Memory B cell (primary cell): Measurements from ENCODE around the gene LARGE1.
A peak's percentile ranks its signal among the peaks of the same experiment; 100 is the strongest.

ENCODE experiments used
- ATAC-seq: fragments of 150-1000 bp; cut with Tn5 transposase; 2 replicates; pipeline ENCODE4 v1.10.0; 2021; ENCODE audit warnings: low read depth, mild to moderate bottlenecking, moderate library complexity
- DNase-seq, 2 donors: peaks; one replicate each; pipeline ENCODE4 v3.0.0; 2022; ENCODE audit warnings: low spot score in 2 of 2
- H3K27ac Mint-ChIP-seq: one replicate; pipeline ENCODE4 v1.8.0; 2022; ENCODE audit warnings: mild to moderate bottlenecking, moderate library complexity, mixed read lengths
- H3K27me3 Mint-ChIP-seq: one replicate; pipeline ENCODE4 v1.8.0; 2022; ENCODE audit warnings: mixed read lengths
- H3K36me3 Mint-ChIP-seq: one replicate; pipeline ENCODE4 v1.8.0; 2022; ENCODE audit warnings: mild to moderate bottlenecking, mixed read lengths
- H3K4me1 Mint-ChIP-seq: one replicate; pipeline ENCODE4 v1.8.0; 2022; ENCODE audit warnings: mixed read lengths
- H3K4me3 Mint-ChIP-seq: one replicate; pipeline ENCODE4 v1.8.0; 2022; ENCODE audit warnings: mild to moderate bottlenecking, moderate library complexity, mixed read lengths
- H3K9me3 Mint-ChIP-seq: one replicate; pipeline ENCODE4 v1.8.0; 2022; ENCODE audit warnings: mixed read lengths

Gene LARGE1

DNA sequence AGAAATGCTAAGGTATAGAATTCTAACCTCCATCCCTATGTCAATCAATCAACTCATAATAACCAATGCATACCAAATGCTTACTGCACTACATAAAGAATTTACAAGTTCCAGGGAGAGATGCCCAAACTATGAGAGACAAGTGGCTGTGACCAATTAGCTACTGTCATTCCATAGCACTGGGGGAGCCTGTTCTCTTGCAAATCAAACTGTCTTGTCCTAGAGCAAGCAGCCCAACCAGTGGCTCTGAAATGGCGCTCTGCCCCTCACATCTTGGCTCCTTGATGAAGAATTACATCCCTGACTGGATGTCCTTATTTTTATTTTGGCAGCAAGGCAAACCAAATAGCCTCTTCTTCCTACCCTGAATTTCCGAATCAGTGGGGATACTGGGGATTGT is 589.7 kb downstream of the LARGE1 start:
- no peaks in the 10 kb centered on the region for H3K27me3 Mint-ChIP-seq
- peaks cover 9% of the 10 kb centered on the region for H3K36me3 Mint-ChIP-seq
- H3K4me1 Mint-ChIP-seq, result peaks cover 17% of the 10 kb centered on the region
- no peak overlapping the region for H3K4me3 Mint-ChIP-seq
- H3K9me3 Mint-ChIP-seq, result peaks cover 8% of the 10 kb centered on the region
- no peak for DNase-seq
- ATAC-seq, result no peak
- no peak overlapping the region for H3K27ac Mint-ChIP-seq

DNA sequence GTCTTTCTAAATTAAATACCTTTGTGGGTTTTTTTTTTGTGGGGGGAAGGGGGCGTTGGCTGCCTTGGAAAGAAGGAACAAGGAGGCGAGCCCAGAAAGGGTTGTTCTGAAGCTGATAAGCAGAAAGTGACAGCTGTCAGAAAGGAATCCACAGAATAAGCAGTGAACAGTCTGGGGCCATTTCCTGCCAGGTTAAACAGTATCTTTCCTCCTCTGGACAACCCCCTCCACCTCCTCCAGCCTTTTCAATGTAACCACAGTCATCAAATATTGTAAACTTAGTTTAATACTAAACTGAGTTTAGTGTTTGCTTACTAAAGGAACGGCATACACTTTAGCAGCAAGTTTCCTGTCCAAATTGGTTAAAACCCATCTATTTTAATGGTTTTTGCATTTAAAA is 590.9 kb downstream of the LARGE1 start:
- Mint-ChIP-seq H3K36me3 (peaks cover 8% of the 10 kb centered on the region), H3K4me1 (peaks cover 19% of the 10 kb centered on the region), H3K27ac (no peak overlapping the region), H3K9me3 (peaks cover 8% of the 10 kb centered on the region), H3K27me3 (no peaks in the 10 kb centered on the region), H3K4me3 (no peak overlapping the region)
- ATAC-seq, result no peak
- no peak for DNase-seq

DNA sequence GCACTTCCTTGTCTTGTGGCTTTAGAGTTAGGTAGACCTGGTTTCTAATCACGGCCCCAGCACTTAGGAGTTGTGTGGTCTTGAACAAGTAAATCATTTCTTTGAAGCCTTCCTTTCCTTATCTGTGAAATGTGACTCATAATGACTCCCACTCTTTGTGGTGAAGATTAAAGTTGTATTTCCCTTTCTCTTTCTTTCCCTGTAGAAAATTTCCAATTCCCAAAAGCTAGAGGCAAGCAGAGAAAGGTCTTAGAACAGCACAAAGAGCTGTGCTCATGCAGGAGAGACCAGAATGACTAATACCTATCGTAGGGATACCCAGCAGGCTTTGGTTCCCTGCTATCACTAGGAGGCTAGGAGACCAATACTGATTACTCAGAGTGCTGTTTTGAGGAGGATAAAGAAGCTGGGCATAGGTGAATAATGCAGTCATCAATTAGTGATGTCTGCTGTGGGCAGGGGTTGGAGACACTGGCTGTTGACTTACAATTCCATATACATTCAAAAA is 591.4 kb downstream of the LARGE1 start:
- H3K27ac Mint-ChIP-seq, result no peak overlapping the region
- ATAC-seq (no peak), DNase-seq (no peak)
- H3K9me3 Mint-ChIP-seq, result peaks cover 8% of the 10 kb centered on the region
- H3K4me1 Mint-ChIP-seq, result peaks cover 19% of the 10 kb centered on the region
- no peaks in the 10 kb centered on the region for H3K27me3 Mint-ChIP-seq
- H3K36me3 Mint-ChIP-seq, result peaks cover 8% of the 10 kb centered on the region
- H3K4me3 Mint-ChIP-seq, result no peak overlapping the region

DNA sequence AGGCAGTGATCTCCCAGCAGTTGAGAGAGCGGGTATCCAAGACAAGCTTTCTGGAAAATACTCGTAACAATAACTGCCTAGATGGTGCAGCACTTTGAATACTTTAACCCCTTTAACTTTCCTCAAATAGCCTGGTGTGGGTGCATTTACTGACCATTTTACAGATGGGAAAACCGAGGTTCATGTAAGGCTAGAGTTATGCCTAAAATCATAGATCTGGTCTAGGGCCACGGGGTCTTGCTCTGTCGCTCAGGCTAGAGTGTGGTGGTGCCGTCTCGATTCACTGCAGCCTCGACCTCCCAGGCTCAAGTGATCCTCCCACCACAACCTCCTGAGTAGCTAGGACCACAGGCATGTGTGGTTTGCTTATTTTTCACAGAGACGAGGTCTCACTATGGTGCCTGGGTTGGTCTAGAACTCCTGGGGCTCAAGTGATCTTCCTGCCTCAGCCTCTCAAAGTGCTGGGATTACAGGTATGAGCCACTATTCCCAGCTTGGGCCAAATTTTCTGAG is 592.9 kb downstream of the LARGE1 start:
- no peak for ATAC-seq
- peaks cover 19% of the 10 kb centered on the region for H3K4me1 Mint-ChIP-seq
- peaks cover 5% of the 10 kb centered on the region for H3K9me3 Mint-ChIP-seq
- peaks cover 6% of the 10 kb centered on the region for H3K36me3 Mint-ChIP-seq
- H3K4me3 Mint-ChIP-seq, result no peak overlapping the region
- H3K27ac Mint-ChIP-seq, result peak overlapping the region; percentile 41
- DNase-seq, result no peak
- H3K27me3 Mint-ChIP-seq, result no peaks in the 10 kb centered on the region

DNA sequence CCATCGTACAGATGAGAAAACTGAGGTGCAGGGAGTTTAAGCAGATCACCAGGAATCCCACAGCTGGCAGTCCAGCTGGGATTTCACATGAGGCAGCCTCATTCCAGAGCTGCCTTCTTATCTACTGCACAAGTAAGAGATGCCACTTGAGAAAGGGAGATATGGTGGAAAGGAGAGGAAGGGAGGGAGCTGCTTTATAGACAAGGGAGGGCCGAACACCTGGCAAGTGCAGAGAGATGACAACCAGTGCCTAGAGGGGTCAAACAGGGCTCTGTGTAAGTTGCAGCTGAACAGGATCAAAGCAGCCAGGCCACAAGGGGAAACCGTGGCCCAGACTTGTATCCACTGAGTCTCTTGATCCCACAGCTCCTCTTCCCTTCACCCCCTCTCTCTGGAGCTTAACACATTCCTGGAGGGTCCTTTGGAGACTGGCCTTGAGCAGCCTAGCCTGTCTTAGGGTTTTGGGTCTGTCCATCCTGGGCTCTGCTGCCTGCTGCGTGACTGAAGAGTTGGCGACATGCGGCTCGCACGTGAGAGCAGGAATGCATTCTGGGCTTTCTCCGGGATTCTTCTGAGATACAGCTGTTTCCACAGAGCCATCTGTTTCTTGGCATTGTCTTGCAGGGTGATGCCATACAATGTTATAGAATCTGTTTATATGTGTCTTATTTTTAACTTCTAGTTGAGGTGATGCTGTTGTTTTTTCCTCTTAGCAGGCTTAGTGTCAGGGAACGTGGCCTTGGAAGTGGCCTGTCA is 593.6 kb downstream of the LARGE1 start:
- no peak for DNase-seq
- peaks cover 1% of the 10 kb centered on the region for H3K36me3 Mint-ChIP-seq
- no peaks in the 10 kb centered on the region for H3K27me3 Mint-ChIP-seq
- no peak for ATAC-seq
- no peak overlapping the region for H3K4me3 Mint-ChIP-seq
- peaks cover under 1% of the 10 kb centered on the region for H3K9me3 Mint-ChIP-seq
- H3K4me1 Mint-ChIP-seq, result peaks cover 15% of the 10 kb centered on the region
- peak overlapping the region; percentile 73 for H3K27ac Mint-ChIP-seq

DNA sequence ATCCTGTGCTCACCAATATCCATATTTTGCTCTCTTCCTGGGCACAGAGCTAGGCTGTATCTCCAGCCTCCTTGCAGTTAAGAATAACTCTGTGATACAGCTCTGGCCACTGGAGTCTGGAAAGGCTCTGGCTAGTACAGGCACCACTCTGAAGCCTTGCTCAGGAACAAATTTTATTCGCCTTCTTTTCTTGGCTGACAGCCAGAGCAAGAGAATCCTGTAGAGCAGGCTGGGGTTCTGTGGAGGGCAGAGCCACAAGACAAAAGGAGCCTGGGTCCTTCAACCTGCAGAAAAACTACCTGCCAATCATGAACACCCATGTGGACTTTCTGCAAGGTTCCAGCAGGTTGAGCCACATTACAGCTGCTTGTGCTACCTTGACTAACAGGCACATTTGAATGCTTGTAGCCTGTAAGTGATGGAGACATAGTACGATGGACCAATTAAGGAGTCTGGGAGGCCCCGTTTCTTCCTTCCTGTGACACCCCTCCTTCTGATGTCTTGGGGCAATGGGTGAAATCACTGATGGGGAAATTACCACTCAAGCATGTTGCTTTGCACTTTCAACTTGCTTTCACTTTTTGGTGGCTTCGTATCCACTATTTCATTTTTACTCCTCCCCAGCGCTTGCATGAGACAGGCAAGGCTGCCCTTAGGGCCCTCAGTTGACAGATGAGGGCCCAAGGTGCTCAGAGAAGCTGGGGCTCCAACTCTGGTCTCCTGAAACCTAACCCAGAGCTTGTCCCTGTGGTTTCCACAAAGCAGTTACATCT is 594.9 kb downstream of the LARGE1 start:
- Mint-ChIP-seq H3K27me3 (peaks cover under 1% of the 10 kb centered on the region), H3K4me3 (peak overlapping the region; percentile 49), H3K9me3 (no peaks in the 10 kb centered on the region), H3K4me1 (peaks cover 18% of the 10 kb centered on the region), H3K27ac (peak overlapping the region; percentile 73), H3K36me3 (no peaks in the 10 kb centered on the region)
- ATAC-seq, result peak; percentile 95
- peak; percentile 14 to 44 for DNase-seq

DNA sequence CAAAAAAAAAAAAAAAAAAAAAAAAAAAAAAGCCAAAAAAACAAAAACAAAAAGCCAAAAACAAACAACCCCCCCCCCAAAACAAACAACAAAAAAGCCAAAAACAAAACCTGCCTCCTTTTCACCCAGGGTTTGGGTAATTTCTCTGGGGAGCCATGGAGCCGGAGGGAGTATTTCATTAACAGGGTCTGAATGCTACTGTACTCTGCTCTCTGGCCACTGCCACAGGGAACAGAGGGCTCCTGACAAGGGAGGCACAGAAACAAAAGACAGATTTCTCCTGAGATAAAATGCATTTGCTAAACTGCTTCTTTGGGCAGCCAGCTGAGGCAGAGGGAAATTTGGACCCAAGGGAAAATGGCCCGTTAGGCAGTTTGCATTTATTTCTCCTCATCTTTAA is 596.0 kb downstream of the LARGE1 start:
- H3K27ac Mint-ChIP-seq, result no peak overlapping the region
- H3K9me3 Mint-ChIP-seq, result no peaks in the 10 kb centered on the region

DNA sequence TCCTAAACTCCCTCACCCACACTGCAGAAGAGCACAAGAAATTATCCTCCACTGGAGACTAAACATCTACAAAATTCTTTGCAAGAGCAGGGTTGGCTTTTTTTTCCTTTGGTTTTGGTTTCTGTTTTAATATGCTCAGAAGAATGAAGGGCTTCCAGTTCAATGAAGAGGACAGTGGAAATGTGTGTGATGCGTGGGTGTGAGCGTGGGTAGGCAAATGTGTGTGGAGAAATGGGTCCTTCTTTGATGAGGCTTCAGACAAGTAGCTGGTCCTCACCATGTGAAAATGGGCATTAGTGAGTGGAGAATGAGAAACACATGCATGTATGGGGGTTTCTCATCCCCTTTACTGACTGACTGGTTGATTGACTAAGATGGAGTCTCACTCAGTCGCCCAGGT is 598.8 kb downstream of the LARGE1 start:
- H3K36me3 Mint-ChIP-seq, result peaks cover 3% of the 10 kb centered on the region
- no peak overlapping the region for H3K4me3 Mint-ChIP-seq
- DNase-seq (no peak), ATAC-seq (no peak)
- peaks cover 8% of the 10 kb centered on the region for H3K27me3 Mint-ChIP-seq
- H3K9me3 Mint-ChIP-seq, result no peaks in the 10 kb centered on the region
- H3K4me1 Mint-ChIP-seq, result peaks cover 24% of the 10 kb centered on the region
- H3K27ac Mint-ChIP-seq, result no peak overlapping the region

More for the DNA sequence above, 596.0 kb downstream of the LARGE1 start:
- ATAC-seq (no peak), DNase-seq (no peak)
- Mint-ChIP-seq H3K4me3 (no peak overlapping the region), H3K4me1 (peaks cover 22% of the 10 kb centered on the region), H3K36me3 (no peaks in the 10 kb centered on the region), H3K27me3 (peaks cover 4% of the 10 kb centered on the region)

DNA sequence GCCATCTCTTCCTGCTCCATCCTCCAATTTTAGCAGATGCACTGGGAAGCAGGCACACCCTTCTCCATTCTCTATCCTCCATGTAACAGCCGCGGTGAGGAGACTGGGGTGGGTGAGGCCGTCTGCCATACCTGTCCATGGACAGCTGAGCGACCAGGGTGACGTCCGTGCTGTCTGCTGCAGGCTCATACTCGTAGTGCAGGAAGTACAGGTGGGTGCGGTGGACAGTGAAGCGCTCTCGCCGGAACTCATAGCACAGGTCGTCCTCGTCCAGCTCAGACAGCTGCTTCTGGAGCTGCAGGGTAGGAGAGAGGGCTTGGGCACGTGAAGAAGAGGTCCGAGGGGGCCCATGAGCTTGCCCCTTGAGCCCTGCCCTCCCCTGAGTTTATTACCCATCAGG is 604.3 kb downstream of the LARGE1 start:
- Mint-ChIP-seq H3K4me1 (peaks cover 12% of the 10 kb centered on the region), H3K36me3 (peaks cover 3% of the 10 kb centered on the region), H3K9me3 (no peaks in the 10 kb centered on the region), H3K4me3 (peak overlapping the region; percentile 47), H3K27me3 (peaks cover 10% of the 10 kb centered on the region), H3K27ac (peak overlapping the region; percentile 13)
- peak; percentile 35 for ATAC-seq
- DNase-seq, result no peak

DNA sequence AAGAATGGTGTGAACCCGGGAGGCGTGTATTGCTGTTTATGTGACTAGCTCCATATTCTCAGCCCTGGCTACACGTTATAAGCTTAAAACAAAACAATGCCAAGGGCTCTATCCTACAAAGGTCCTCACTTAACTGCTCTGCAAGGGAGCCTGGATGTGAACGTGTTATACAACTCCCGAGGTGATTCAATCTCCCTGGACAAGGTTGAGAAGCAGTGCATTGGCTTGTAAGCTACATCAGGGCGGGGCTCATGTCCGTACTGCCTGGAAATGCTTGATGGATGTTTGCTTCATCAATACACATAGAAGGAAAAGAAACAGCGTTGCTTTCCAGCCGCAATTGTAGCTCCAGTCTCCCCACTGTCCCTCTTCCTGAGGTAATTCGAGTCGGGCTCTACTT is 605.2 kb downstream of the LARGE1 start:
- Mint-ChIP-seq H3K27me3 (peaks cover 7% of the 10 kb centered on the region), H3K36me3 (peaks cover 3% of the 10 kb centered on the region), H3K9me3 (no peaks in the 10 kb centered on the region), H3K27ac (no peak overlapping the region), H3K4me1 (peaks cover 9% of the 10 kb centered on the region), H3K4me3 (no peak overlapping the region)
- ATAC-seq (no peak), DNase-seq (no peak)

DNA sequence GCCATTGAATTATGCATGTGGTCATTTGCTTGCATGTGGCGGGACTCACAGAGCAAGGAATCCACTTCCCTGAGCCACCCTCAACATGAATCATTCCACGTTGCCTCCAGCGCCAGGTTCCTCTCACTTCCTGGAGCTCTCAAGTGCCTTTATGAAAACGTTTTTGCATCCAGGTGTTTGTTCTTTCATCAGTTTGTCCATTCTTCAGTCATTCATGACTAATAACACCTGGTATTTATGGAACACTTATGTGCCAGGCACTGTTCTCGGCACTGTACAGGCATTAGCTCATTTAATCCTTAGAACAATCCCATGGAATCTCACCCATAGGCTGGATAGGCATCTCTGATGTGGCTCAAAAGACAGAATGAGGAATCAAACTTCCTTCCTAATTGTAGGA is 606.0 kb downstream of the LARGE1 start:
- no peaks in the 10 kb centered on the region for H3K9me3 Mint-ChIP-seq
- ATAC-seq (no peak), DNase-seq (no peak)
- H3K36me3 Mint-ChIP-seq, result peaks cover 3% of the 10 kb centered on the region
- H3K4me1 Mint-ChIP-seq, result peaks cover 8% of the 10 kb centered on the region
- H3K4me3 Mint-ChIP-seq, result no peak overlapping the region
- peaks cover 6% of the 10 kb centered on the region for H3K27me3 Mint-ChIP-seq
- H3K27ac Mint-ChIP-seq, result no peak overlapping the region

DNA sequence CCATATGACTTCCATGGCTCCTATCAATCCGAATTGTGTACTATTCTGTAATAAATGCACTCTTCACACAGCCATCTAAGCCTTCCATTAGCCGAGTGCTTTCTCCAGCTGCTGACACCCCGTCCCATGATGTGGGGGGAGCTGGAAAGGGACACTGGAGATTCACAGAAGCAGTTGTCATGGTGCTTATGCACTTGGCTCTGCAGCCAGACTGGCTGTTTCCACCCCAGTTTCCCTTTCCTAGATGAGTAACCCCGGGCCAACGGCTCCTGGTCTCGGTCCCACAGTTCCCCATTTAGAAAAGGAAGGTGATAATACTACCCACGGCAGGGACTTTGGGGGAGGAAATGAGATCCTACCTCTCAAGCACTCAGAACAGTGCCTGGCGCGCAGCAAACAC is 617.2 kb downstream of the LARGE1 start:
- Mint-ChIP-seq H3K27me3 (no peaks in the 10 kb centered on the region), H3K27ac (no peak overlapping the region), H3K36me3 (no peaks in the 10 kb centered on the region), H3K4me1 (peaks cover 30% of the 10 kb centered on the region), H3K4me3 (no peak overlapping the region), H3K9me3 (no peaks in the 10 kb centered on the region)
- DNase-seq (no peak), ATAC-seq (no peak)

DNA sequence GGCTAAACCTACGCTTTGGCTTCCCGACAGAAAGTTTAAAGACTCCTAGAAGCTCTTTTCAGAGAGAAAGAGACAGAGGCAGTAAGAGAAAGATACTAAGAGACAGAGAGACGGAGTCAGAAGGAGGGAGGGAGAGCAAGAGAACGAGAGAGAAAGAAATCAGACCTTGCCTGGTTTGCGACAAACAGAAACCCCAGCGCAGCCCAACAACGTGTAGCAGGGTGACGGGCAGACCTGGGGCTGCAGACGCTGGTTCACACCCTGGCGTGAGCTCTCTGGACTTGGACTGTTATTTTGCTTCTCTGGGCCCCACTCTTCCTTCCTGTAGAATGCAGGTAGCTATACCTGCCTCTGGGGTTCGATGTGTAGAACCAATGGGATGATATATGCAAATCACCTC is 617.7 kb downstream of the LARGE1 start:
- Mint-ChIP-seq H3K27ac (no peak overlapping the region), H3K9me3 (no peaks in the 10 kb centered on the region), H3K4me1 (peaks cover 32% of the 10 kb centered on the region), H3K4me3 (peak overlapping the region; percentile 35), H3K27me3 (no peaks in the 10 kb centered on the region), H3K36me3 (no peaks in the 10 kb centered on the region)
- DNase-seq, result no peak
- ATAC-seq, result no peak

DNA sequence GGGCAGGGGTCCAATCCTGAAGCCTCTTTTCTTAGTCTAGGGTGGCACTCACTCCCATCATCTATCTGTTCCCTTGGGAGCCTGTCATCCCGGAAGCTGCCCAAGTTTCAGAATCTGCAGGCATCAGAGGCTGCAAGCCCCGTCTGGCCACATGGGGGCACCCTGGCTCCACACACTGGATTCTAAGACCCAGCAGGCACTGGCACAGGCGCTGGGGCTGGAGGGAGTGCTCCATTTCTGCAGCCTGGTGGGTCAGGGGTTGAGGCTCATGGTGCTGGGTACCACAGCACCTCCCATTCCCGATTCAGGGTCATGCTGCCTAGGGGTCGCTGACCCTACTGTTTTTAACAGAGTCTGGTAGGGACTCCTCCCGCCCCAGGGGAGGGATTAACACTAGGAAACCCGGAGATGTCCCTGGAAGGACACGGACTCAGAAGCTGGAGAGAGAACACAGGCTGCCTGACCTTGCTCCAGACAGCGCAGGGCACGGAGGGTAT is 618.2 kb downstream of the LARGE1 start:
- ATAC-seq (peak; percentile 37), DNase-seq (peak; percentile 72 to 86)
- Mint-ChIP-seq H3K27me3 (no peaks in the 10 kb centered on the region), H3K9me3 (no peaks in the 10 kb centered on the region), H3K4me1 (peaks cover 32% of the 10 kb centered on the region), H3K4me3 (peak overlapping the region; percentile 35), H3K27ac (no peak overlapping the region), H3K36me3 (no peaks in the 10 kb centered on the region)
